Osteocyte (in vitro differentiated cells): Measurements from ENCODE around the gene ZNF292. TPM values are rescaled to one million over a fixed set of nuclear protein-coding genes. Genes with fewer than 3 reads are reported as not detected.

Experiments
- DNase-seq: peaks from one replicate; pipeline ENCODE4 v3.0.0; 2021; ENCODE audit warnings: mixed read lengths; ENCODE audit not compliant: unreplicated experiment; ENCODE audit errors: extremely low spot score
- H3K27ac Mint-ChIP-seq: one replicate; pipeline ENCODE4 v1.8.0; 2021; ENCODE audit warnings: mild to moderate bottlenecking, mixed read lengths; ENCODE audit not compliant: unreplicated experiment
- H3K27me3 Mint-ChIP-seq: one replicate; pipeline ENCODE4 v1.8.0; 2021; ENCODE audit warnings: mixed read lengths; ENCODE audit not compliant: unreplicated experiment
- H3K36me3 Mint-ChIP-seq: one replicate; pipeline ENCODE4 v1.8.0; 2021; ENCODE audit warnings: mixed read lengths; ENCODE audit not compliant: unreplicated experiment
- H3K4me1 Mint-ChIP-seq: one replicate; pipeline ENCODE4 v1.8.0; 2021; ENCODE audit warnings: mixed read lengths; ENCODE audit not compliant: unreplicated experiment
- H3K4me3 Mint-ChIP-seq: one replicate; pipeline ENCODE4 v1.8.0; 2021; ENCODE audit warnings: mild to moderate bottlenecking, moderate library complexity, mixed read lengths; ENCODE audit not compliant: unreplicated experiment
- H3K9me3 Mint-ChIP-seq: one replicate; pipeline ENCODE4 v1.8.0; 2021; ENCODE audit warnings: mixed read lengths; ENCODE audit not compliant: unreplicated experiment
- CTCF ChIP-seq: fragments of 200-600 bp; sonication (generic); IDR thresholded peaks from 2 replicates; pipeline ENCODE4 v1.5.0; 2021; ENCODE audit warnings: antibody characterized with exemption, mild to moderate bottlenecking, moderate library complexity
- total RNA-seq: library from RNA; stranded (reverse); gene quantifications from 2 replicates; pipeline ENCODE4 v1.2.1, GENCODE V29; 2021

Gene ZNF292
- total RNA-seq, 1 donor from 2014 or later = 38.8 TPM

DNA sequence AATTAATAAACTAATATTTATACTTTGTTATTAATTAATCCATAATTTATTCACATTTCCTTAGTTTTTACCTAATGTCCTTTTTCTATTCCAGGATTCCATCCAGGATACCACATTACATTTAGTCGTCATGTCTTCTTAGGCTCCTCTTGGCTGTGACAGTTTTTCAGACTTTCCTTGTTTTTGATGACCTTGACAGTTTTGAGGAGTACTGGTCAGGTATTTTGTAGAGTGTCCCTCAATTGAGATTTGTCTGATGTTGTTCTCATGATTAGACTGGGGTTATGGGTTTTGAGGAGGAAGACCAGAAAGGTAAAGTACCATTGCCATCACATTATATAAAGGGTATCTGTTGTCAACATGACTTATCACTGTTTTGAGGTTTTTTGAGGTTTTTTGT is 67.3 kb downstream of the ZNF292 start:
- no peak for TF ChIP-seq CTCF
- no peaks in the 10 kb centered on the region for H3K4me1 Mint-ChIP-seq
- no peak overlapping the region for H3K4me3 Mint-ChIP-seq
- no peak overlapping the region for H3K27ac Mint-ChIP-seq
- H3K9me3 Mint-ChIP-seq = peaks cover 6% of the 10 kb centered on the region
- no peak for DNase-seq
- H3K36me3 Mint-ChIP-seq = peaks cover 53% of the 10 kb centered on the region
- no peaks in the 10 kb centered on the region for H3K27me3 Mint-ChIP-seq

DNA sequence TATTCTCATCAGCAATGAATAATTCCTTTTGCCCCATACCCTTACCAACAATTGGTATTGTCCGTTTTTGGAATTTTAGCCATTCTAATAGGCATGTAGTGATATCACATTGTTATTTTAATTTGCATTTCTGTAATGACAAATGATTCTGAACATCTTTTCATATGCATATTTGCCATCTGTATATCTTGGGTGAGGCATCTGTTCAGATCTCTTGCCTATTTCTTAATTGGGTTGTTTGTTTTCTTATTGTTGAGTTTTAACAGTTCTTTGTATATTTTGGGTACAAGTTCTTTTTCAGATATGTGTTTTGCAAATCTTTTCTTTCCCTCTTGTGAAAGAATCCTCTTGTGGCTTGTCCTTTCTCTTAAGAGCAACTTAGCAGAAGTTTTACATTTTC is 69.6 kb downstream of the ZNF292 start:
- peaks cover 52% of the 10 kb centered on the region for H3K36me3 Mint-ChIP-seq
- no peaks in the 10 kb centered on the region for H3K4me1 Mint-ChIP-seq
- H3K4me3 Mint-ChIP-seq = no peak overlapping the region
- H3K27ac Mint-ChIP-seq = no peak overlapping the region
- peaks cover 6% of the 10 kb centered on the region for H3K9me3 Mint-ChIP-seq
- no peak for DNase-seq
- no peak for TF ChIP-seq CTCF
- H3K27me3 Mint-ChIP-seq = no peaks in the 10 kb centered on the region

DNA sequence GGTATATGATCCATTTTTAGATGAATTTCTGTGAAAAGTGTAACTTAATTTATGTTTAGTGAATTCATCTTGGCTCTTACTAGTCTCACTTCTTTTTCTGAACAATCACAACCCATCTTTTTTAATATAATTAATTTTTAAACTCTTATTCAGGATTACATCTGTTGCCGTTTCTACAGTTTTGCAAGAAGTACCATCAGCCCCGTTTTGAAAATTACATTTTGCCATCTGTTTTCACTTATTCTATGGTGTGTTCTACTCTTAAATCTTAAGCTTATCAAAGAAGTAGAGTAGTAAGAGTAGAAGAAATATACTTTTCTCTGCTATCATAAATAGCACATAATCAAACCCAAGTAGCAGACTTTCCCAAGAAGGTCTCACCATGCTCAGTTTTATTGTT is 70.1 kb downstream of the ZNF292 start:
- Mint-ChIP-seq H3K9me3 (peaks cover 6% of the 10 kb centered on the region), H3K36me3 (peaks cover 52% of the 10 kb centered on the region), H3K27ac (no peak overlapping the region), H3K4me1 (no peaks in the 10 kb centered on the region), H3K27me3 (no peaks in the 10 kb centered on the region), H3K4me3 (no peak overlapping the region)
- DNase-seq = no peak
- TF ChIP-seq CTCF = no peak

GRCh38 chr6:87225937-87226336 is 70.6 kb downstream of the ZNF292 start:
- Mint-ChIP-seq H3K36me3 (peaks cover 52% of the 10 kb centered on the region), H3K4me1 (no peaks in the 10 kb centered on the region)

GRCh38 chr6:87230801-87231200 is 75.4 kb downstream of the ZNF292 start:
- TF ChIP-seq CTCF = no peak
- peaks cover 20% of the 10 kb centered on the region for H3K36me3 Mint-ChIP-seq
- no peak for DNase-seq
- no peaks in the 10 kb centered on the region for H3K27me3 Mint-ChIP-seq
- H3K4me1 Mint-ChIP-seq = no peaks in the 10 kb centered on the region
- no peak overlapping the region for H3K27ac Mint-ChIP-seq
- H3K4me3 Mint-ChIP-seq = no peak overlapping the region
- H3K9me3 Mint-ChIP-seq = no peaks in the 10 kb centered on the region

More at GRCh38 chr6:87225937-87226336, 70.6 kb downstream of the ZNF292 start:
- peaks cover 6% of the 10 kb centered on the region for H3K9me3 Mint-ChIP-seq
- H3K27ac Mint-ChIP-seq = no peak overlapping the region
- DNase-seq = no peak
- no peak for TF ChIP-seq CTCF
- no peaks in the 10 kb centered on the region for H3K27me3 Mint-ChIP-seq
- no peak overlapping the region for H3K4me3 Mint-ChIP-seq
